ENCODE results near the gene DYTN. TPM values are rescaled to one million over a fixed set of nuclear protein-coding genes. Genes with fewer than 3 reads are reported as not detected.

The DYTN gene
- total RNA-seq, 2 experiments from 2014 or later, result not detected

GRCh38 chr2:206736935-206737334, 18.7 kb upstream of the DYTN start:
- Histone ChIP-seq H4K20me1 (ENCODE audit: insufficient read depth, low read length) (no peaks in the 10 kb centered on the region), H3K4me3 (ENCODE audit: low read depth, low read length, poor library complexity, severe bottlenecking) (no peak overlapping the region), H3K27ac (ENCODE audit: low read depth, low read length, poor library complexity, severe bottlenecking) (no peak overlapping the region), H3K36me3 (ENCODE audit: insufficient read depth, low read length) (no peaks in the 10 kb centered on the region), H3K9me2 (ENCODE audit: insufficient read depth, low read length) (no peaks in the 10 kb centered on the region), H3K4me2 (ENCODE audit: low read length) (no peak overlapping the region), H3K79me2 (ENCODE audit: insufficient read depth, low read depth, low read length) (no peaks in the 10 kb centered on the region), H2AFZ (ENCODE audit: low read length) (no peak overlapping the region), H3K9me3 (ENCODE audit: low read length) (no peaks in the 10 kb centered on the region), H3K4me1 (ENCODE audit: insufficient read depth, low read length, poor library complexity, severe bottlenecking) (no peaks in the 10 kb centered on the region)
- intact Hi-C loops (cut with micrococcal nuclease; ENCODE audit: unreplicated experiment), result no loop called here
- no peak for DNase-seq (ENCODE audit: low spot score)
- CTCF ChIA-PET (ENCODE audit: unreplicated experiment), result no interaction called here
- TF ChIP-seq CTCF (conservative IDR thresholded peaks at IDR 0.05; ENCODE audit: low read length) (no peak), EZH2phosphoT487 (IDR thresholded peaks at IDR 0.05; ENCODE audit: borderline replicate concordance, low read depth, low read length) (no peak)
- POLR2A ChIA-PET, result no interaction called here
- BruUV-seq (replicated peaks), result no TSS peak

GRCh38 chr2:206733341-206733740, 15.1 kb upstream of the DYTN start:
- no peaks in the 10 kb centered on the region for H3K36me3 ChIP-seq (ENCODE audit: insufficient read depth, low read length)
- no peak for DNase-seq (ENCODE audit: low spot score)
- H3K27ac ChIP-seq (ENCODE audit: low read depth, low read length, poor library complexity, severe bottlenecking), result no peak overlapping the region
- ChIA-PET POLR2A (no interaction called here), CTCF (ENCODE audit: unreplicated experiment) (no interaction called here)
- no peak overlapping the region for H3K4me2 ChIP-seq (ENCODE audit: low read length)
- H3K9me2 ChIP-seq (ENCODE audit: insufficient read depth, low read length), result no peaks in the 10 kb centered on the region
- no peaks in the 10 kb centered on the region for H3K4me1 ChIP-seq (ENCODE audit: insufficient read depth, low read length, poor library complexity, severe bottlenecking)
- no TSS peak for BruUV-seq (replicated peaks)
- H2AFZ ChIP-seq (ENCODE audit: low read length), result no peak overlapping the region
- TF ChIP-seq CTCF (conservative IDR thresholded peaks at IDR 0.05; ENCODE audit: low read length), result no peak
- no peak for TF ChIP-seq EZH2phosphoT487 (IDR thresholded peaks at IDR 0.05; ENCODE audit: borderline replicate concordance, low read depth, low read length)
- H3K79me2 ChIP-seq (ENCODE audit: insufficient read depth, low read depth, low read length), result no peaks in the 10 kb centered on the region
- no peak overlapping the region for H3K4me3 ChIP-seq (ENCODE audit: low read depth, low read length, poor library complexity, severe bottlenecking)
- intact Hi-C loops (cut with micrococcal nuclease; ENCODE audit: unreplicated experiment), result no loop called here
- no peaks in the 10 kb centered on the region for H4K20me1 ChIP-seq (ENCODE audit: insufficient read depth, low read length)
- H3K9me3 ChIP-seq (ENCODE audit: low read length), result no peaks in the 10 kb centered on the region

GRCh38 chr2:206728277-206729199, 10.3 kb upstream of the DYTN start:
- intact Hi-C loops (cut with micrococcal nuclease; ENCODE audit: unreplicated experiment), result no loop called here
- H3K36me3 ChIP-seq (ENCODE audit: insufficient read depth, low read length), result no peaks in the 10 kb centered on the region
- TF ChIP-seq EZH2phosphoT487 (IDR thresholded peaks at IDR 0.05; ENCODE audit: borderline replicate concordance, low read depth, low read length) (no peak), CTCF (conservative IDR thresholded peaks at IDR 0.05; ENCODE audit: low read length) (no peak)
- H3K79me2 ChIP-seq (ENCODE audit: insufficient read depth, low read depth, low read length), result no peaks in the 10 kb centered on the region
- H3K4me3 ChIP-seq (ENCODE audit: low read depth, low read length, poor library complexity, severe bottlenecking), result no peak overlapping the region
- POLR2A ChIA-PET, result interaction anchor here (0.5 to 0.6 kb wide), 2 partner anchors 26 to 217 kb away, joined by 3 to 4 read pairs; no protein-coding TSS in a partner anchor
- no peak overlapping the region for H3K27ac ChIP-seq (ENCODE audit: low read depth, low read length, poor library complexity, severe bottlenecking)
- no peaks in the 10 kb centered on the region for H3K4me1 ChIP-seq (ENCODE audit: insufficient read depth, low read length, poor library complexity, severe bottlenecking)
- H3K9me2 ChIP-seq (ENCODE audit: insufficient read depth, low read length), result no peaks in the 10 kb centered on the region
- no peak for DNase-seq (ENCODE audit: low spot score)
- BruUV-seq (replicated peaks), result no TSS peak
- H4K20me1 ChIP-seq (ENCODE audit: insufficient read depth, low read length), result no peaks in the 10 kb centered on the region
- no peak overlapping the region for H2AFZ ChIP-seq (ENCODE audit: low read length)
- CTCF ChIA-PET (ENCODE audit: unreplicated experiment), result no interaction called here
- no peaks in the 10 kb centered on the region for H3K9me3 ChIP-seq (ENCODE audit: low read length)
- no peak overlapping the region for H3K4me2 ChIP-seq (ENCODE audit: low read length)
